Body of pancreas (tissue), 4 donors: ENCODE measurements around the gene MICU2. TPM values are rescaled to one million over a fixed set of nuclear protein-coding genes. Genes with fewer than 3 reads are reported as not detected.

Experiments
- ATAC-seq: fragments of 150-250 bp; one replicate; pipeline ENCODE4 v1.9.1; 2016
- DNase-seq, 4 donors: peaks; one replicate each; pipeline ENCODE4 v3.0.0-alpha.2; 2019
- H3K27ac ChIP-seq, 4 donors: fragments of 200-600 bp; sonication (generic); 1 replicate in 3 of 4; 2 replicates in 1 of 4; pipeline versions ENCODE4 v1.5.1 to v1.6.1; 2016 to 2019; ENCODE audit warnings: mild to moderate bottlenecking in 1 of 4, mixed read lengths in 1 of 4, moderate library complexity in 1 of 4
- H3K27me3 ChIP-seq, 2 donors: fragments of 200-600 bp; sonication (generic); one replicate each; pipeline ENCODE4 v1.6.0; 2016; ENCODE audit warnings: mild to moderate bottlenecking in 1 of 2
- H3K36me3 ChIP-seq, 2 donors: fragments of 200-600 bp; sonication (generic); replicated peaks in 1 of 2; 2 replicates each; pipeline ENCODE4 v1.5.1; 2016; ENCODE audit warnings: low read depth in 2 of 2; ENCODE audit not compliant: insufficient read depth in 1 of 2
- H3K4me1 ChIP-seq: fragments of 200-600 bp; sonication (generic); one replicate; pipeline ENCODE4 v1.6.0; 2016
- H3K4me3 ChIP-seq, 2 donors: fragments of 200-600 bp; sonication (generic); 1 replicate in 1 of 2; 2 replicates in 1 of 2; pipeline ENCODE4 v1.5.1; 2016 to 2019
- H3K9me3 ChIP-seq, 3 donors: fragments of 200-600 bp; sonication (generic); 1 replicate in 2 of 3; 2 replicates in 1 of 3; pipeline ENCODE4 v1.5.1; 2016
- CTCF ChIP-seq, 7 experiments: fragments of 450-650 bp in 4 of 7; fragments of 200-600 bp in 3 of 7; sonication (generic) in 3 of 7; IDR thresholded peaks; one replicate each; pipeline ENCODE4 v1.5.1; 2016 to 2019; ENCODE audit warnings: antibody characterized with exemption in 7 of 7
- POLR2A ChIP-seq, 3 donors: fragments of 450-650 bp; IDR thresholded peaks; one replicate each; pipeline ENCODE4 v1.6.1; 2016; ENCODE audit warnings: antibody characterized with exemption in 3 of 3, mild to moderate bottlenecking in 2 of 3
- WGBS, 2 donors: methylation state at CpG; one replicate each; pipeline ENCODE4 v1.1.5; 2017; 5-methylcytosine and 5-hydroxymethylcytosine counted together
- intact Hi-C: fragments of 100-400 bp; cut with DNase I; formaldehyde crosslinking; loops from one replicate; pipeline ENCODE4 v1.15.1; 2023
- total RNA-seq, 2 donors: library from RNA; depleted of rRNA; stranded (reverse); fragments of >200 nt; gene quantifications; one replicate each; pipeline ENCODE4 v1.1.0, GENCODE V29; 2016

MICU2 gene
- total RNA-seq, 2 donors from 2014 or later: 31.6 to 62.6 TPM

- Histone ChIP-seq H3K27ac (no peak overlapping the region), H3K4me3 (no peak overlapping the region), H3K4me1 (no peaks in the 10 kb centered on the region), H3K36me3 (no peaks in the 10 kb centered on the region), H3K27me3 (no peaks in the 10 kb centered on the region), H3K9me3 (no peaks in the 10 kb centered on the region)
- intact Hi-C loops: no loop called here
- TF ChIP-seq CTCF (IDR thresholded peaks at IDR 0.05): no peak
- TF ChIP-seq POLR2A (IDR thresholded peaks at IDR 0.05): no peak
- WGBS, 2 donors: 89 to 93% methylated on average over 1 of the region's 1 CpG
- DNase-seq (no peak), ATAC-seq (no peak)
Observed at GRCh38 chr13:21534760-21535159, 69.2 kb downstream of the MICU2 start.

GRCh38 chr13:21531455-21531854 lies 72.5 kb downstream of the MICU2 start:
- H3K9me3 ChIP-seq: no peaks in the 10 kb centered on the region
- intact Hi-C loops: no loop called here
- DNase-seq (no peak), ATAC-seq (no peak)
- H3K27me3 ChIP-seq: no peaks in the 10 kb centered on the region
- no peaks in the 10 kb centered on the region for H3K4me1 ChIP-seq
- no peak overlapping the region for H3K27ac ChIP-seq
- 74% methylated on average over 5 of the region's 5 CpGs for WGBS, 2 donors
- TF ChIP-seq CTCF (IDR thresholded peaks at IDR 0.05) (no peak), POLR2A (IDR thresholded peaks at IDR 0.05) (no peak)
- no peak overlapping the region for H3K4me3 ChIP-seq
- H3K36me3 ChIP-seq: no peaks in the 10 kb centered on the region

- H3K4me3 ChIP-seq: no peak overlapping the region
- no peak for ATAC-seq
Observed at GRCh38 chr13:21530656-21531055, 73.3 kb downstream of the MICU2 start.

GRCh38 chr13:21529146-21529893 lies 74.7 kb downstream of the MICU2 start:
- intact Hi-C loops: no loop called here
- Histone ChIP-seq H3K9me3 (no peaks in the 10 kb centered on the region), H3K27ac (no peak overlapping the region), H3K4me3 (no peak overlapping the region), H3K27me3 (no peaks in the 10 kb centered on the region), H3K36me3 (no peaks in the 10 kb centered on the region), H3K4me1 (no peaks in the 10 kb centered on the region)
- WGBS, 2 donors: 76 to 87% methylated on average over 3 of the region's 3 CpGs
- DNase-seq (no peak), ATAC-seq (no peak)
- TF ChIP-seq CTCF (IDR thresholded peaks at IDR 0.05) (no peak), POLR2A (IDR thresholded peaks at IDR 0.05) (no peak)

More at GRCh38 chr13:21530656-21531055, 73.3 kb downstream of the MICU2 start:
- no peaks in the 10 kb centered on the region for H3K27me3 ChIP-seq
- no peak overlapping the region for H3K27ac ChIP-seq
- no peaks in the 10 kb centered on the region for H3K36me3 ChIP-seq
- H3K9me3 ChIP-seq: no peaks in the 10 kb centered on the region
- intact Hi-C loops: no loop called here
- peak in 2 of 4 donors; percentile 7 to 10 for DNase-seq
- no peaks in the 10 kb centered on the region for H3K4me1 ChIP-seq
- TF ChIP-seq CTCF (IDR thresholded peaks at IDR 0.05): no peak
- TF ChIP-seq POLR2A (IDR thresholded peaks at IDR 0.05): no peak
- 77 to 78% methylated on average over 4 to 11 of the region's 11 CpGs for WGBS, 2 donors

- Histone ChIP-seq H3K4me3 (no peak overlapping the region), H3K4me1 (no peaks in the 10 kb centered on the region), H3K27me3 (no peaks in the 10 kb centered on the region), H3K36me3 (no peaks in the 10 kb centered on the region), H3K9me3 (no peaks in the 10 kb centered on the region), H3K27ac (no peak overlapping the region)
- intact Hi-C loops: no loop called here
- no peak for TF ChIP-seq CTCF (IDR thresholded peaks at IDR 0.05)
- TF ChIP-seq POLR2A (IDR thresholded peaks at IDR 0.05): no peak
- WGBS, 2 donors: 89% methylated on average over 6 of the region's 6 CpGs
- no peak for ATAC-seq
- DNase-seq: no peak
Observed at GRCh38 chr13:21528616-21529015, 75.4 kb downstream of the MICU2 start.
